Middle frontal gyrus (tissue), 1 donor: ENCODE measurements around the gene WDR54.
"Not testable (repeated sequence)": the region's sequence is repeated elsewhere in the genome, so short reads cannot be mapped to it uniquely, and the experiment has no call there.

Experiments
- DNase-seq: peaks from one replicate; pipeline ENCODE4 v3.0.0-alpha.2; 2015; ENCODE audit warnings: low spot score; ENCODE audit errors: extremely low spot score

Gene WDR54

GRCh38 chr2:74401891-74402290, 19.6 kb upstream of the WDR54 start:
- no peak for DNase-seq

GRCh38 chr2:74406035-74406434, 15.5 kb upstream of the WDR54 start:
- DNase-seq: no peak

DNA sequence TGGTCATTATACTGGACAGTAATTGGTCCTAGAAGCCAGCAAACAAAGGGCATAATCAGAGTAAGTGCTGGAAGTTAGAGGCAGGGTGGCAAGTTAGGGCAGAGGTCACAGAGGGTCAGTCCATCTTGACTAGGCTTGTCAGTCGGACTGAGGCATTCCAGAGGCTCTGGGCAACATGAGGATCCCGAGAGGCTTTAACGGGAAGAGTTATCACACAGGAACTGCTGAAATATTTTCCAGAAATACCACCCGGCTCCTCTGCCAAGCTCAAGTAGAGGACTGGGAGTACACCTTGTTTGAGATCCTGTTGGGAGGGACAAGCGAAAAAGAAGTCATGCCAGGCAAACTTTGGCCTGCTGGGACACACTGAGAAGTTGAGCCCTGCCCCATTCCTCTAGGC, 13.8 kb upstream of the WDR54 start:
- DNase-seq: no peak

- no peak for DNase-seq
Measured at GRCh38 chr2:74413001-74413698, 8.4 kb upstream of the WDR54 start.

GRCh38 chr2:74414441-74414840, 7.1 kb upstream of the WDR54 start:
- DNase-seq: no peak

DNA sequence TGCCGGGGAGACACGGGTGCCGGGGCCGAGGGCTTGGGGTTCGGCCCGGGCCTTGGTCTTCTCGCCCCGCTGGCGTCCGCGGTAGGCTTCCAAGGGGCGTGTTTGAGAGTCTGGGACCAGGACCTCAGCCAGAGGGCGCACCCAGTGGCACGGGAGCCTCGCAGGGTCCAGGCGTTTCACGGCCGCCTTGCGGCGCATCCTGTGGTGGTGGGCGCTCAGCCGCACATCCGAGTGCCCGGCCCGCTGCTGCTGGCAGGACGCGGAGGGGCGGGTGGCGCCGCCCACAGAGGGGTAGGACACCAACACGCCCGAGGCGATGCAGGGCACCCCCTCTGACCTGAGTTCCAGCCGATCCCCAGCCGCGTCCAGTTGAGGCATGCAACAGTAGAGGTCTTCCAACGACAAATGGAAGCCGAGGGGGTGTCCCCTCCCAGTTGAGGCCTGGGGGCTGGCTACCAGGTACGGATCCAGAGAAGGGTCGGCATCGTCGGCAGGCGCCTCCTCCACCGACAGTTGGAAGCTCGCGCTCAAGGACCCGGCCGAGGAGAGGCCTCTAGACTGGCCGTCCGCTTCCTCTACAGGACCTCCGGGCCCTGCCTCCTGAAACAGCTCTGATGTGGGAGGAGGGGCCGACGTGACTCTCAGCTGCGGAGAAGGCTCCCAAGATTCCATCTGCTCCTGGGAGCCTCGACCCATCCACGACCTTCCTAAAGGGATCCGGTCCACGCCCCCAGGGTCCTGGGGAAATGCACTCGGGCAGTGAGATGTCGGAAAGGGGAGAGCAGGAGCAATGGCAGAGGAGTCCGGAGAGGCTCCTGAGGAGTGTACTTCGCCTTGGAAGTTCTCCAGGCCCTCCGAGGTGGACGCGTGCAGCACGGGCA, 6.4 kb upstream of the WDR54 start:
- DNase-seq: no peak

GRCh38 chr2:74415762-74416395, 5.7 kb upstream of the WDR54 start:
- no peak for DNase-seq

DNA sequence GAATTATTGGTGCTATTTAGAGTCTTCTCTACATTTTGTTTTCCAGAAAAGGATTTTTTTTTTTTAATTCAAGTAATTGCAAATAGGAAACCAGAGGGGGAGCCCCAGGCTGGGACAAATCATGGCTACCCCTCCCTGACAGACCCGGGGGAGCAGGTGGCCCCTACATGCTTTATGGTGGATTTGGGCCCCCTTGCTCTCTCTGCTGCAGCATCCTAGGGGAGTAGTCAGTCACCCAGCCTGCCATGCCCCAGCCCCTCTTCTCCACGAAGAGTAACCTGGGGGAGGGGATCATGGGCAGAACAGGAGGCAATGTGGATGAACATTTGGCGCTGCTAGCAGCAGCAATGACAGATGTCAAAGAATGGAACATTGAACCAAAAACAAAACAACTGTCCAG, 4.8 kb upstream of the WDR54 start:
- no peak for DNase-seq

GRCh38 chr2:74417197-74417596, 4.3 kb upstream of the WDR54 start:
- no peak for DNase-seq

DNA sequence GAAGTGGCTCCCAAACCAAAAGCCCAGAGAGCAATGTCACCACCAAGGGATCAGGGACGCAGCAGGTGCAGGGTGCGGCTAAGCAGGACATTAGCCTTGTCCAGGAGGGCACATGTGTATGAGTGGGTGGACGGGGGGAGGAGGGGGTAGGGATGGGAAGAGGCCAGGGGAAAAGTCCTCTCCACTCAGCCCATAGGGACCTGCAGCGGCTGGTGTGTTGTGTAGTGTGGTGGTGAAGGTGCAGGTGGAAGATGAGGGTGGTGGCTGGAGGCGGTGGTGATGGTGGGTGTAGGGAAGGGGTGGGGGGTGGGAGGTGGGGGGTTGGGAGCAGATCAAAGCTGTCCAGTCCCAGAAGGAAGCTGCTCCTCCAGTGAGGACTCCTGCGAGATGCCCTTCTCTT, 3.8 kb upstream of the WDR54 start:
- no peak for DNase-seq

DNA sequence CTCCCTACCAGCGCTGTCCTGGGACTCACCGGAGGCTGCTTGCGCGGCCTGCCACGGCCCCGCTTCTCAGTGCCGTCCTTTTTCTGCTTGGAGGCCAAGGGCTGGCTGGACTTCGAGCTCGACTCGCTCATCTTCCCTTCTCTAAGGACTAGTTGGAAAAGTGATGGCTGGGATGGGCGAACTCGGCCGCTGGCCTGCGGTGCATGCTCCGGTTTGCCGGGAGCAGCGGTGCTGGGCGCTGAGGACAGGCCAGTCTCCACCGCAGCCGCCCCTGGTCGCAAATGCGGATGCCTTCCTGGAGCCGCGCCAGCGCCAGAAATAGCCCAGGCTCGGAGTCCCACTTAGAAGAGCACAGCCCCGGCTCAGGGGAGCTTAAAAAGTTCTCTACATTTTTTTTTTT, 3.2 kb upstream of the WDR54 start:
- DNase-seq: no peak

DNA sequence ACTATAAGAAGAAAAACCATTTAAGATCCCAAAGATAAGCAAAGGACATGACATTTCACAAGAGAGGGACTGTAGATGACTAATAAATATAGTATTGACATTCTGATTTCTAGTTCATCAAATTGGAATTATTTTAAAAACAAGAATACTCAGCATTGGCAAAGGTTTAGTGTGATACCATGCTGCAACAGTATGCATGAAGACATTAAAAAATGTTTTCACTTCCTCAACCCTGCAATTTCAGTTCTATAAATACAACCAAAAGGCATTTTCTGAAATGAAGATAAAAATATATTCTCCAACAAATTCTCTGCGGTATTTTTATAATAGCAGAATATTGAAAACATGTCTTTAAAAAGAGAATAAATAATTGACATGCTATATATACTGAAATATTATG, 2.2 kb upstream of the WDR54 start:
- DNase-seq: no peak

GRCh38 chr2:74420006-74420405, 1.5 kb upstream of the WDR54 start:
- DNase-seq: no peak

- DNase-seq: not testable (repeated sequence)
Measured at GRCh38 chr2:74420443-74421103, 957 bp upstream of the WDR54 start.

- no peak for DNase-seq
Measured at GRCh38 chr2:74423231-74424095, 1.9 kb downstream of the WDR54 start.

DNA sequence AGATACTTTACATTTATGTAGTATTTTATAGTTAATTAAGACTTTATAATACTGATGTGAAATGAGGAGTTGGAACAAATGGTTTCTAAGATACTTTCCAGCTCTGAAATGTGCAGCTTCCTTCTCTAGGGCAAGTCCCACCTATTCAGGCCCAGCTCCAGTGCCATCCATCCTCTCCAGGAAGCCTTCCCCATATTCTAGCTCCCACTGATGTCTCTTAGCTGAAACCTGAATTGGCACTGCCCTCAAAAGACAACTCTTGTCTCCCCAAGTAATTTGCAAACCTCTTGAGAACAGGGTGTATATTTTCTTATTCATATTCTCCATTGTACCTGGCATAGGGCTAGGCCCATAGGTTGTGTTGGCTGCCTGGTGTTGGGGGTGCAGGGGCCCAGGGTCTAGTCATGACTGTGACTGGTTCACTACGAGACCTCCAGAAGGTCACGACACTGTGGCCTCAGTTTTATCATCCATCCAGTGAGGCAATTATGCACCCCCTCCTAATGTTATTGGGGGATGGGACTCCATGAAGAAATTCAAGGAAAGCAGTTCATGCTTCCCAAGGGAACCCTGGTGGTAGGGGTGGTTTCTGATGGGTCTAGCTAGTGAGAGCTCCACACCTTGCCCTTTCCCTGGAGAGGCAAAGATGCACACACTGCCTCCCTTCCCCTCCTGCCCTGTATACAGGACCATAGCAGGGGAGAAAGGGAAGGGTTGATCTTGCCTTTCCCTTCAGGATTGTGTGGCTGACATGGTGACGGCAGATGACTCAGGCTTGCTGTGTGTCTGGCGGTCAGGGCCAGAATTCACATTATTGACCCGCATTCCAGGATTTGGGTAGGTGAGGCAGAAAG, 2.8 kb downstream of the WDR54 start:
- DNase-seq: no peak

GRCh38 chr2:74424995-74425406, 3.5 kb downstream of the WDR54 start:
- no peak for DNase-seq

GRCh38 chr2:74425523-74425922, 4.0 kb downstream of the WDR54 start:
- no peak for DNase-seq

DNA sequence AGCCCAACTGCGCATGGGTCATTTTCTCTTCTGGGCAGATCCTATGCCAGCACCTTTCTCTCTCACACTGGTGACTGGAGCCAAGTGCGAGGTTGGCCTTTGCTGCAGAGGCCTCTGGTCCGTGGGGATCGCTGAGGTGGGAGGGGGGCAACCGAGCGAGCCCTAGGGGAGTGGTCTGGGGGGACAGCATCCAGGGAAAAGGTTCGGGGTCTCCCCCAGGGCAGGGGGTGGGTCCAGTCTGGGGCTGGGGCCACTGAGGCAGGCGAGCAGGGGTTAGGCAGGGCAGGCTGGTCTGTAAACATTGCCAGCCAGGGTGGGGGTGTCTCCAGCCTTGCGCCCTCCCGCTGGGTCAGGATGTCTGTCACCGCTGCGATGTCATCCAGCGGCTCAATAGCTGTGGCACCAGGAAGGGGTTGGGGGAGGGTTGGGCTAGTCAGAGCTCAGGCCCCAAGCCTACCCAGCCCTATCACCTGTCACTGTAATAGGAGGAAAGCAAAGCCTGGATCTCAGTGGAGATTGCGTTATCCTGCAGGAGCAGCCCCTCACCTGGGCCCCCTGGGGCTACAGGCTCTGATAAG, 4.7 kb downstream of the WDR54 start:
- no peak for DNase-seq

GRCh38 chr2:74427551-74427950, 6.0 kb downstream of the WDR54 start:
- DNase-seq: no peak
